ENCODE measurements around the gene ACTL7A. TPM values are rescaled to one million over a fixed set of nuclear protein-coding genes. Genes with fewer than 3 reads are reported as not detected.

ACTL7A gene
- total and polyA plus RNA-seq, 3 donors from 2014 or later = 74.9 to 292 (median 168) TPM

GRCh38 chr9:108905494-108905893, 43.4 kb downstream of the ACTL7A start:
- Histone ChIP-seq H3K27ac (no peak overlapping the region), H3K9me3 (no peaks in the 10 kb centered on the region), H3K4me3 (no peak overlapping the region), H3K4me1 (no peaks in the 10 kb centered on the region), H3K27me3 (no peaks in the 10 kb centered on the region), H3K36me3 (ENCODE audit: low read depth, missing control alignments) (no peaks in the 10 kb centered on the region)
- DNase-seq = no peak
- WGBS, 2 donors = 74 to 77% methylated on average over 2 of the region's 2 CpGs
- intact Hi-C loops (cut with DNase I; ENCODE audit: low total_unique reads) = no loop called here
- TF ChIP-seq CTCF (IDR thresholded peaks at IDR 0.05) = no peak
- TF ChIP-seq POLR2A (IDR thresholded peaks at IDR 0.05) = no peak

GRCh38 chr9:108910402-108910801, 48.3 kb downstream of the ACTL7A start:
- Histone ChIP-seq H3K27me3 (no peaks in the 10 kb centered on the region), H3K36me3 (ENCODE audit: low read depth, missing control alignments) (no peaks in the 10 kb centered on the region), H3K4me3 (no peak overlapping the region), H3K9me3 (no peaks in the 10 kb centered on the region), H3K4me1 (no peaks in the 10 kb centered on the region), H3K27ac (no peak overlapping the region)
- intact Hi-C loops (cut with DNase I; ENCODE audit: low total_unique reads) = no loop called here
- no peak for TF ChIP-seq POLR2A (IDR thresholded peaks at IDR 0.05)
- no peak for TF ChIP-seq CTCF (IDR thresholded peaks at IDR 0.05)
- DNase-seq = no peak

GRCh38 chr9:108910914-108911313, 48.8 kb downstream of the ACTL7A start:
- Histone ChIP-seq H3K9me3 (no peaks in the 10 kb centered on the region), H3K4me3 (no peak overlapping the region), H3K27ac (no peak overlapping the region), H3K36me3 (ENCODE audit: low read depth, missing control alignments) (no peaks in the 10 kb centered on the region), H3K27me3 (no peaks in the 10 kb centered on the region), H3K4me1 (no peaks in the 10 kb centered on the region)
- TF ChIP-seq CTCF (IDR thresholded peaks at IDR 0.05) = no peak
- TF ChIP-seq POLR2A (IDR thresholded peaks at IDR 0.05) = no peak
- 92 to 93% methylated on average over 2 of the region's 2 CpGs for WGBS, 2 donors
- intact Hi-C loops (cut with DNase I; ENCODE audit: low total_unique reads) = no loop called here
- DNase-seq = no peak

- TF ChIP-seq CTCF (IDR thresholded peaks at IDR 0.05) (no peak), POLR2A (IDR thresholded peaks at IDR 0.05) (no peak)
- Histone ChIP-seq H3K36me3 (ENCODE audit: low read depth, missing control alignments) (no peaks in the 10 kb centered on the region), H3K27ac (no peak overlapping the region), H3K4me1 (no peaks in the 10 kb centered on the region), H3K4me3 (no peak overlapping the region), H3K27me3 (no peaks in the 10 kb centered on the region), H3K9me3 (no peaks in the 10 kb centered on the region)
- 44 to 61% methylated on average over 1 of the region's 1 CpG for WGBS, 2 donors
- intact Hi-C loops (cut with DNase I; ENCODE audit: low total_unique reads) = no loop called here
- DNase-seq = no peak
These were observed 49.8 kb downstream of the ACTL7A start for GRCh38 chr9:108911820-108912219.

Small RNA genes lying within 50 kb of the gene (small RNA-seq; reads per million reads assigned to genes)
- gene AL359692.1 = 0 to 0.18 reads per million in 2 donors

Other genes starting within 250 kb of the ACTL7A start
- gene ACTL7B, start 6.3 kb upstream of the ACTL7A start, total RNA-seq = 100 to 1,000 TPM in 1 of 2 donors, 10 to 100 TPM in 1; 72.6 to 129 TPM
- 162 TPM for gene ACTL7B, start 6.3 kb upstream of the ACTL7A start, polyA plus RNA-seq (ENCODE audit: insufficient read depth, low read depth, low replicate concordance)
- 10 to 100 TPM; 32.7 to 36.6 TPM for gene ELP1, start 71.9 kb downstream of the ACTL7A start, total RNA-seq
- gene ELP1, start 71.9 kb downstream of the ACTL7A start, polyA plus RNA-seq (ENCODE audit: insufficient read depth, low read depth, low replicate concordance) = 20.8 TPM
- gene ABITRAM, start 72.1 kb downstream of the ACTL7A start, total RNA-seq = 10 to 100 TPM in 1 of 2 donors, 1 to 10 TPM in 1; 8.6 to 18.3 TPM
- 33.3 TPM for gene ABITRAM, start 72.1 kb downstream of the ACTL7A start, polyA plus RNA-seq (ENCODE audit: insufficient read depth, low read depth, low replicate concordance)
- 10 to 100 TPM; 86.4 to 92.7 TPM for gene CTNNAL1, start 151.2 kb downstream of the ACTL7A start, total RNA-seq
- gene CTNNAL1, start 151.2 kb downstream of the ACTL7A start, polyA plus RNA-seq (ENCODE audit: insufficient read depth, low read depth, low replicate concordance) = 52.3 TPM